GM18511 (cell line): ENCODE measurements around the gene POTED.
"Not testable (repeated sequence)": the region's sequence is repeated elsewhere in the genome, so short reads cannot be mapped to it uniquely, and the experiment has no call there.

Experiments used
- ATAC-seq: cut with Tn5 transposase; IDR thresholded peaks from one replicate; pipeline ENCODE4 v1.9.1; 2021; ENCODE audit warnings: mild to moderate bottlenecking, moderate library complexity; ENCODE audit not compliant: unreplicated experiment

The POTED gene

DNA sequence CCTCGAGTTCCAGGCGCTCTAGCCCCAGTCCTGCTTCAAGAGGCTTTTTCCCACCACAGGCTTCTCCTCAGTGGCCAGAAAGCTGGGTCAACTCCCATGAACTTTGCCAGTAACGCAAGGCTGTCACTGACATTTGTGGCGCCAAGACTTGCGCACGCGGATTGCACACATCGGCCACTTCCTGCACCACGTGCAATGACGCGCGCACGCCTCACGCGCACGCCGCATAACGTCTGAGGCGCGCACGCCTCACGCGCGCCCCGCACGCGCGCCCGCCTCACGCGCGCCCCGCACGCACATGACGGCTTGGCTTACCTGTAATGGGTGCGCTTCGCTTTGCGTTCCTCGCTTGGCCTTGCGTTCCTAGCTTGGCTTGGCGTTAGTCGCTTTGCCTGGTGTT, at the start of gene POTED:
POTED (plus strand) TSS at position 301 of the 400 bp plus-strand sequence. CDS start 452 bp downstream, outside the sequence.
- ATAC-seq: not testable (repeated sequence)

DNA sequence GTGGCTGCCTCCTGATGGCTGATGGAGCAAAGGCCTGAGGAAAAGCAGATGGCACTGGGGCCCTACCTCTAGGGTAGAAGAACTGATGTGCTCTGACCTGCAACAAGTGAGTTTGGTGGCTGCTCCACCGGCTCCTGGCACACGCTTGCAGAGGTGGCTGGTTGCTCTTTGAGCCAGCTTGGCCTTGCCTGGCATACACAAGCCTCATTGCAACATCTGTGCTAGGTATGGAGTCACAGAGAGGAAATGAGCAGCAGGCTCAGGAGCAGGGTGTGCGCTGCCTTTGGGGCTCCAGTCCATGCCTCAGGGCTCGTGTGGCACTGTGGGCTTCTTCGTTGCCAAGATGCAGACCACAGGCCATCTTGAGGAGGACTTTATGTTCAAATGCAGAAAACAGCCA, 40.5 kb downstream of the POTED start:
- ATAC-seq: not testable (repeated sequence)

DNA sequence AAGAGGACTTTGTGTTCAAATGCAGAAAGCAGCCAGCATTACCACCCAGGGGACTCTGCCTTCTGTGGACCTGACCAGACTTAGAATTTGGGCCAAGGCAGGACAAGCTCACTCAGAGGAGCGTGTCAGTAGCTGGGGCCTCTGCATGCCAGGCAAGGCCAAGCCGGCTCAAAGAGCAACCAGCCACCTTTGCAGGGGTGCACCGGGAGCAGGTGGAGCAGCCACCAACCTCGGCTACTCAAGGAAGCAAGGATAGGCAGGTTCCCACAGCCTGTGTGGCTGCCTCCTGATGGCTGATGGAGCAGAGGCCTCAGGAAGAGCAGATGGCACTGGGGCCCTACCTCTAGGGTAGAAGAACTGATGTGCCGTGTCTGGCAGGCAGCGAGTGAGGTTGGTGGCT, 42.2 kb downstream of the POTED start:
- ATAC-seq: not testable (repeated sequence)
